ENCODE measurements around the gene SPEG. TPM values are rescaled to one million over a fixed set of nuclear protein-coding genes. Genes with fewer than 3 reads are reported as not detected.
"Not testable (repeated sequence)": the region's sequence is repeated elsewhere in the genome, so short reads cannot be mapped to it uniquely, and the experiment has no call there.

SPEG gene
- total RNA-seq, 1 donor from 2014 or later, result 1.8 TPM

DNA sequence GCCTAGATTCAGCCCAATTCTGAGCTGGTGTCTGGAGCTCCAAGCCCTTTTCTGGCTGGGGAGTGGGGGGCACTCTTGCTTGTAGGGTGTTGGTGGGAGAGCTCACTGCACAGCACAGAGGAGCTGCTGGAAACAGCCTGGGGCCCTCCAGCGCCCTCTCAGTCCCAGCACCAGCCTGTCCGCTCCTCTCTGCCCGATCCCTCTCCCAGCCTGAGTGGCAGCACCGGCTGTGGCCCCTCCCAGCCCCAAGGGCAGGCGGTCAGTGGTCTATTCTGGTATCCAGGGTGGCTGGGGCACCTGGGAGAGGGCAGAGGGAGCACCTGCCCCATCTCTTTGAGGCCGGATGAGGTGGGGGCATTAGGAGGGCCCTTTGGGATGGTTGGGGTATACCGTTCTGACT, 29.7 kb upstream of the SPEG start:
- no peak for DNase-seq (ENCODE audit: low read depth, low spot score)

- DNase-seq (ENCODE audit: low read depth, low spot score), result no peak
These were observed 29.2 kb upstream of the SPEG start for GRCh38 chr2:219405451-219405850.

GRCh38 chr2:219405958-219406860, 28.4 kb upstream of the SPEG start:
- no peak for DNase-seq (ENCODE audit: low read depth, low spot score)

DNA sequence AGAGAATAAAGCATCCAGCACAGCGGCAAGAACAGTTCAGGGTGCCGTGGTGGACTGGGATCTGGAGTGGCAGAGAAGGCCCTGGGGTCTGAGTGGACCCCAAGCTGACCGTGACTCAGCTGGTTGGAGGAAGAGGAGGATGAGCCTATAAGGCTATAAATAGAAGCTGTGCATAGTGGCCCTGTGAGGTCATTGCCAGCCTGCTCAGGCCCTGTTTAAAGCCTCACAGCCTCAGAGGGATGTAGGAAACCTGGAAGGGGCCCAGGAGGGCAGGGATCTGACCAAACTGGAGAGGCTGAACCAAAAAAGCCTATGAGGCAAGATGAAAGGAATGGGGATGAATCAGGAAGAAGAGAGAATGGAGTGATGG, 27.8 kb upstream of the SPEG start:
- DNase-seq (ENCODE audit: low read depth, low spot score), result no peak

DNA sequence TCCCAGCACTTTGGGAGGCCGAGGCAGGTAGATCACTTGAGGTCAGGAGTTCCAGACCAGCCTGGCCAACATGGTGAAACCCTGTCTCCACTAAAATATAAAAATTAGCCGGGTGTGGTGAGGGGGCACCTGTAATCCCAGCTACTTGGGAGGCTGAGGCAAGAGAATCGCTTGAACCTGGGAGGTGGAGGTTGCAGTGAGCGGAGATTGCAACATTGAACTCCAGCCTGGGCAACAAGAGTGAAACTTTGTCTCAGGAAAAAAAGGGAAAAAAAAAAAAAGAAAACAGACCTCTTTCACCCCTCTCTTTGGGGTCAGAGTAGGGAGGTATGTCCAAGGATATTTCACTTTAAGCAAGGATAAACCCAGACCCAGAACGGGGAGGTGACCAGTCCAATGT, 27.3 kb upstream of the SPEG start:
- DNase-seq (ENCODE audit: low read depth, low spot score), result not testable (repeated sequence)

- DNase-seq (ENCODE audit: low read depth, low spot score), result no peak
These were observed 26.4 kb upstream of the SPEG start for GRCh38 chr2:219408204-219408603.

DNA sequence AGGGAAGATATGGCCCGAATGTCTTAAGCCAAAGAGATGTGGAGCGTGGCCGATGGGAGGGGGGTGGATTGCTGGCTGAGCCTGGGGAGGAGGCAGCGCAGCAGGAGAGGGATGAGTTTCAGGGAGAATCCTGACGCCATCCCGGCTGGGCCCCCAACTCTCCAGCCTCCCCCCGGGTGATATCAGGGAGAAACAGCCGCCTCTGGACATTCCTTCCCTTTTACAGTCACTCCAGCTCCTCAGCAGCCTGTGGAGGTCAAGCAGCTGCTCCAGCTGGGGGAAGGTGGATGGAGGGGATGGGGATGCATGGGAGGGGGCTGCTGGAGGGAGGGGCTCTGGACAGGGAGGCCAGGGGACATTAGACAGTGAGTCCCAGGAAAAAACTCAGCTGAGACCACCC, 26.0 kb upstream of the SPEG start:
- DNase-seq (ENCODE audit: low read depth, low spot score), result no peak

- DNase-seq (ENCODE audit: low read depth, low spot score), result no peak
These were observed 25.0 kb upstream of the SPEG start for GRCh38 chr2:219409619-219410018.

DNA sequence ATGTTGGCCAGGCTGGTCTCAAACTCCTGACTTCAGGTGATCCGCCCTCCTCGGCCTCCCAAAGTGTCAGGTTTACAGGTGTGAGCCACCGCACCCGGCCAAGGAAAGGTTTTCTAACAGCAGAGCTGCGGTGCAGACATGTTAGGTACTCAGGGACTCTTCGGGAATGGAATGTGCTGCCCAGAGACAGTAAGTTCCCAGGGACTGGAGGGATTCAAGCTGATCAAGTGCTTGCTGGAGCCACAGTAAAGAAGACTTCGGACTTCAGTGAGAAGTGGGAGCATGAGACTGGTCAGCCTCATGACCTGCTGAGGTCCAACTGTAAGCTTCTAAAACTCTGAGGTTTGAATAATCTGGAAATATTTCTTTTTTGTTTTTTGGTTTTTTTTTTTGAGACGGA, 24.3 kb upstream of the SPEG start:
- DNase-seq (ENCODE audit: low read depth, low spot score), result no peak

- no peak for DNase-seq (ENCODE audit: low read depth, low spot score)
These were observed 19.8 kb upstream of the SPEG start for GRCh38 chr2:219414857-219415256.

DNA sequence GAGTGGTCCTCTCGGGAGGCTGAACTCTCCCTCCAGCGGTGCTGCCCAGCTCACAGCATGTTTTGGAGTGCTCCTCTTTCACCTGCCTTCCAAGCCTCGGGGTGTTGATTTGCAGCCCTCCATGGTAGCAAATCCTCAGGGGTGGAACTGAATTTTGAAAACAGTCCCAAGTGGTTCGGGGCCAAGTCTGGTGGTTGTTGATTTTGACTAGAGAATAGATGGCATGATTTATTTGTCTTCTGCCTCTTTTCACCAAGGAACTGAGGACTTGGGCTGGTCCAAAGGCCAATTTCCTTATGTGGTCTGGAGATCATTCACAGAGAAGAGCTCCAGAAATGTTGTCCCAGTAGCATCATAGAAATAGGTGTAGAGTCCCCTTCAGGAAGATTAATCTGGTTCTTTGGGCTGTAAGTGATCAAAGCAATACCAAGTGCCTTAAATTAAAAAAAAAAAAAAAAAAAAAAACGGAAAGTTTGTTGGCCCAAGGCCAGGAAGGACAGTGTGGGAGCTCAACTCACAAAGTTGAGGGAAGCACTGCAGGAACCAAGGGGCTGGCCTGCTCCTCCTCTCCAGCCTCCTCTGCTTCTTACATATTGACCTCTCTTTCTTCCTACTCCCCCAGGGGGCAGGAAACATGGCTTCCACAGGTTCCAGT, 18.9 kb upstream of the SPEG start:
- no peak for DNase-seq (ENCODE audit: low read depth, low spot score)

DNA sequence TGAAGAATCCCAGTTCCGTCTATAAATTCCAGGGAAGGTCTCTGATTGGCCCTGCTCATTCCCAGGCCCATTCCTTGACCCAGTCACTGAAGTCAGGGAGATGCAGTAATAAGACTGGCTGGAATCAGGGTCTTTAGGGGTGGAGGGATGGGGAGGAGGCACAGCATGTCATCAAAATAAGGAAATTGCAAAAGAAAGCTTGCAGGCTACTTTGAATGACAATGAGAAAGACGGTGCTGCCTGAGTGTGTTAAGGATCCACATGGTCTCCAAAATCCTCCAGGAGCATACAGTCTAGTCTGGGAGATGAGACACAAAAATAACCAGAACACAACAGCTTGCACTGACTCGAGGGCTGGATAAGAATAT, 18.4 kb upstream of the SPEG start:
- DNase-seq (ENCODE audit: low read depth, low spot score), result no peak

- no peak for DNase-seq (ENCODE audit: low read depth, low spot score)
These were observed 17.7 kb upstream of the SPEG start for GRCh38 chr2:219416938-219417337.

- DNase-seq (ENCODE audit: low read depth, low spot score), result no peak
These were observed 17.3 kb upstream of the SPEG start for GRCh38 chr2:219417374-219417773.

DNA sequence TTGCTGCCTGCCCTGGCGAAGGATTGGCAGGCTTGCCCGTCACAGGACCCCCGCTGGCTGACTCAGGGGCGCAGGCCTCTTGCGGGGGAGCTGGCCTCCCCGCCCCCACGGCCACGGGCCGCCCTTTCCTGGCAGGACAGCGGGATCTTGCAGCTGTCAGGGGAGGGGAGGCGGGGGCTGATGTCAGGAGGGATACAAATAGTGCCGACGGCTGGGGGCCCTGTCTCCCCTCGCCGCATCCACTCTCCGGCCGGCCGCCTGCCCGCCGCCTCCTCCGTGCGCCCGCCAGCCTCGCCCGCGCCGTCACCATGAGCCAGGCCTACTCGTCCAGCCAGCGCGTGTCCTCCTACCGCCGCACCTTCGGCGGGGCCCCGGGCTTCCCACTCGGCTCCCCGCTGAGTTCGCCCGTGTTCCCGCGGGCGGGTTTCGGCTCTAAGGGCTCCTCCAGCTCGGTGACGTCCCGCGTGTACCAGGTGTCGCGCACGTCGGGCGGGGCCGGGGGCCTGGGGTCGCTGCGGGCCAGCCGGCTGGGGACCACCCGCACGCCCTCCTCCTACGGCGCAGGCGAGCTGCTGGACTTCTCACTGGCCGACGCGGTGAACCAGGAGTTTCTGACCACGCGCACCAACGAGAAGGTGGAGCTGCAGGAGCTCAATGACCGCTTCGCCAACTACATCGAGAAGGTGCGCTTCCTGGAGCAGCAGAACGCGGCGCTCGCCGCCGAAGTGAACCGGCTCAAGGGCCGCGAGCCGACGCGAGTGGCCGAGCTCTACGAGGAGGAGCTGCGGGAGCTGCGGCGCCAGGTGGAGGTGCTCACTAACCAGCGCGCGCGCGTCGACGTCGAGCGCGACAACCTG, 16.3 kb upstream of the SPEG start, which contains the start of gene DES:
Gene DES (plus strand): TSS at position 223 of the 857 bp plus-strand sequence. CDS start 86 bp downstream, at position 309.
- no peak for DNase-seq (ENCODE audit: low read depth, low spot score)

- no peak for DNase-seq (ENCODE audit: low read depth, low spot score)
These were observed 15.7 kb upstream of the SPEG start for GRCh38 chr2:219419012-219419324.

DNA sequence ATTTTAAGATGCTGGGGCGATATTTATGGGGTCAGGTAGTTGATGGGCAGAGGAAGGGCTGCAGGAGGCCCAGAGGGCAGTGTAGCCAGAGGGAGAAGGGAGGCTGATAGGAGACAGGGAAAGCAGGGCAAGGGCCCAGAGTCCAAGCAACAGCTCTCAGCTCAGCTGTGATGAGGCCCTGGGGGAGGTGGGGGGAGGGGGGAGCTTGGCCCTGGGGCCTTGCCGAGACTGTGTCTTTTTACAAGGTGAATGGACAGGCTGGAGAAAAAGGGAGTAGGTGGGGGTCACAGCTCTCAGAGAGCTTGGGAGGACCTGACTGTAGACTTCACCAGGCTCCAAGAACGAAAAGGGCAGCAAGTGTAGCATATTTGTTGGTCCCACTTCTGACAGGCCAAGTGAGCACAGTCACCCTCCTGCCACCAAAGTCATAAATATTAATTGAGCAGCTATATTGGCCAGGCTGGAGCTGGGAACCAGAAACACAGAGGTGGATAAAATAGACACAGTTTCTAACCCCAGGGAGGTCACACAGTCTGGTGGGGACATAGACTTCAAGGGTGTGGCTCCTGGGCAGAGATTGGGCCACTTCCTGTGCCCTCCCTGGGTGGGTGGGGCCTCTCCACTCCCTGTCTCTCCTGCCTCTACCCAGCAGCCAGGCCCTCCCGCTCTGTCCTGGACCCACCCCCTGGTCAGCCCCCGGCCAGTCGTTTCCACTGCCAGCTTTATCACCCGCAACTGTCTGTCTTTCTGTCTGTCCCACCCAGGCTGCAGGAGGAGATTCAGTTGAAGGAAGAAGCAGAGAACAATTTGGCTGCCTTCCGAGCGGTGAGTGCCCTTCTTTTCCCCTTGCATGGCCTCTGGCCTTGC, 15.1 kb upstream of the SPEG start:
- no peak for DNase-seq (ENCODE audit: low read depth, low spot score)

DNA sequence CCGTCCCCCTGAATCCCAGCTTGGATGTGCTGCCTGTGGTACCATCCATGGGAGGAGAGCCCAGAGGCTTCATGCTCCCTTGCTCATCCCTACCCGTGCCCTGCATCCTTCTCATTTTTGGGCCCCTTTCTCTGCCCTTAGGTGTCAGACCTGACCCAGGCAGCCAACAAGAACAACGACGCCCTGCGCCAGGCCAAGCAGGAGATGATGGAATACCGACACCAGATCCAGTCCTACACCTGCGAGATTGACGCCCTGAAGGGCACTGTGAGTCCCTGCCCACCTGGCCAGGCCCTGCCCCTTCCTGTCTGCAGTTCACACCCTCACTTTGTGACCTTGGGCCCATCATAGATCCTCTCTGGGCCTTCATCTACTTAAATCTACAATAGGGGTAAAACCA, 14.0 kb upstream of the SPEG start:
- DNase-seq (ENCODE audit: low read depth, low spot score), result no peak

- DNase-seq (ENCODE audit: low read depth, low spot score), result no peak
These were observed 13.3 kb upstream of the SPEG start for GRCh38 chr2:219421323-219421722.

- no peak for DNase-seq (ENCODE audit: low read depth, low spot score)
These were observed 11.6 kb upstream of the SPEG start for GRCh38 chr2:219422952-219423534.

All from pulmonary artery endothelial cell (primary cell).